BJ (cell line): ENCODE measurements around the gene GLCCI1. TPM values are rescaled to one million over a fixed set of nuclear protein-coding genes. Genes with fewer than 3 reads are reported as not detected.

ENCODE experiments used
- CTCF ChIA-PET: fragments of 350-600 bp; formaldehyde crosslinking; extraction: SDS; loops from one replicate; lab custom pipeline; 2021; ENCODE audit warnings: antibody characterized with exemption, inconsistent platforms; lab: Yijun Ruan, JAX
- POLR2A ChIA-PET: fragments of 300-600 bp; sonication (Branson Sonifier 250); formaldehyde crosslinking; extraction: SDS; loops from one replicate; lab custom pipeline; 2021; ENCODE audit warnings: antibody characterized with exemption; lab: Charles Lee
- DNase-seq: peaks from one replicate; pipeline ENCODE4 v3.0.0-alpha.2; 2011; ENCODE audit warnings: low read depth
- H3K27me3 ChIP-seq: 2 replicates; pipeline ENCODE4 v1.6.0; 2011; ENCODE audit warnings: low read length; ENCODE audit not compliant: control insufficient read depth, insufficient read depth
- H3K36me3 ChIP-seq: 2 replicates; pipeline ENCODE4 v1.5.1; 2011; ENCODE audit warnings: low read length; ENCODE audit not compliant: control insufficient read depth, insufficient read depth
- H3K4me3 ChIP-seq: 2 replicates; pipeline ENCODE4 v1.5.1; 2011; ENCODE audit warnings: low read depth, mild to moderate bottlenecking, control low read depth, low read length
- polyA plus RNA-seq: library from polyadenylated mRNA; depleted of rRNA; stranded (reverse); fragments of >200 nt; gene quantifications from 2 replicates; pipeline ENCODE4 v1.2.3, GENCODE V29; 2011
- TF ChIP-seq, protein P1 (sequence below): IDR thresholded peaks from 2 replicates; pipeline ENCODE4 v1.5.1; 2011; ENCODE audit warnings: low read depth, mild to moderate bottlenecking, control low read depth, inconsistent platforms, low read length, moderate library complexity; ENCODE audit not compliant: insufficient read depth

Gene GLCCI1
- polyA plus RNA-seq, 1 experiment, result 11.2 TPM

DNA sequence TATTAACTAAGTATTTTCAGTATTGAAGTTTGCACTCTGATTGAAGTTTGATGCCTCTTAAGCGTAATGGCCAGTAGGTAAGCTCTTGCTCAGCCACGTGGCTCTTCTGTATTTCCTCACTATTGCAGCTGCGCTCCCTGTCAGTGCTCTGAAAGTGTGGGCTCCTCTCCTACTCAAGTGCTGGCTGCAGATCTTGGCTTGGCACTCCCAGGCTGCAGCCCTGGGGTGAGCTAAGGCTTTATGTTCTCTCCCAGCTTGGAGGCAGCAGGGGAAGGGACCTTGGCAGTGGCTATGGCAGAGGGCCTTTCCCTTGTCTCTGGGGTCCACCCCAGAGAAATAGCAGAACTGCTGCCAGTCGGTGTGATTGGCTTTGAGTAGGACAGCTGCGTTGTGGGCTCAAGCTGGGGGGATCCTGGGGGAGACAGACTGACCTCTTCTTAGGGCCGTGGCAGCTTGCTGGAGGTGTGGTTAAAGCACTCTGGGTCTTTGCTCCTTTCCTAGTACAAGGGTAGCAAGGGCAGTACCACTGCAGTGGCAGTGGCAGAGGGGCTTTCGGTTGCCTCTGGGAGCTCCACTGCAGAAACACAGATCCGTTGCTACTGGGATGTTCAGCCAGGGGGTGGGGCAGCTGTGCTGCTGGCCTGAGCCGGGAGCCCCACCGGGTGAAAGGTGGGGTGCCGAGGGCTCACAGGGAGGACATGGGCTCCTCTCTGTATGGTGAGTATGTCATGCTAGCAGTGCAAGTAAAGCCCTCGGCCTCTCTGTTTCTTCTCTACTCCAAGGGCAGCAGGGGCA is 100.5 kb downstream of the GLCCI1 start:
- no peak overlapping the region for H3K4me3 ChIP-seq
- DNase-seq, result no peak
- no peaks in the 10 kb centered on the region for H3K27me3 ChIP-seq
- ChIA-PET POLR2A (no interaction called here), CTCF (no interaction called here)
- TF ChIP-seq, protein P1, sequence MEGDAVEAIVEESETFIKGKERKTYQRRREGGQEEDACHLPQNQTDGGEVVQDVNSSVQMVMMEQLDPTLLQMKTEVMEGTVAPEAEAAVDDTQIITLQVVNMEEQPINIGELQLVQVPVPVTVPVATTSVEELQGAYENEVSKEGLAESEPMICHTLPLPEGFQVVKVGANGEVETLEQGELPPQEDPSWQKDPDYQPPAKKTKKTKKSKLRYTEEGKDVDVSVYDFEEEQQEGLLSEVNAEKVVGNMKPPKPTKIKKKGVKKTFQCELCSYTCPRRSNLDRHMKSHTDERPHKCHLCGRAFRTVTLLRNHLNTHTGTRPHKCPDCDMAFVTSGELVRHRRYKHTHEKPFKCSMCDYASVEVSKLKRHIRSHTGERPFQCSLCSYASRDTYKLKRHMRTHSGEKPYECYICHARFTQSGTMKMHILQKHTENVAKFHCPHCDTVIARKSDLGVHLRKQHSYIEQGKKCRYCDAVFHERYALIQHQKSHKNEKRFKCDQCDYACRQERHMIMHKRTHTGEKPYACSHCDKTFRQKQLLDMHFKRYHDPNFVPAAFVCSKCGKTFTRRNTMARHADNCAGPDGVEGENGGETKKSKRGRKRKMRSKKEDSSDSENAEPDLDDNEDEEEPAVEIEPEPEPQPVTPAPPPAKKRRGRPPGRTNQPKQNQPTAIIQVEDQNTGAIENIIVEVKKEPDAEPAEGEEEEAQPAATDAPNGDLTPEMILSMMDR, result no peak
- H3K36me3 ChIP-seq, result 0 out of 2 replicates have a peak, but pooled peaks cover 1% of the 10 kb centered on the region

DNA sequence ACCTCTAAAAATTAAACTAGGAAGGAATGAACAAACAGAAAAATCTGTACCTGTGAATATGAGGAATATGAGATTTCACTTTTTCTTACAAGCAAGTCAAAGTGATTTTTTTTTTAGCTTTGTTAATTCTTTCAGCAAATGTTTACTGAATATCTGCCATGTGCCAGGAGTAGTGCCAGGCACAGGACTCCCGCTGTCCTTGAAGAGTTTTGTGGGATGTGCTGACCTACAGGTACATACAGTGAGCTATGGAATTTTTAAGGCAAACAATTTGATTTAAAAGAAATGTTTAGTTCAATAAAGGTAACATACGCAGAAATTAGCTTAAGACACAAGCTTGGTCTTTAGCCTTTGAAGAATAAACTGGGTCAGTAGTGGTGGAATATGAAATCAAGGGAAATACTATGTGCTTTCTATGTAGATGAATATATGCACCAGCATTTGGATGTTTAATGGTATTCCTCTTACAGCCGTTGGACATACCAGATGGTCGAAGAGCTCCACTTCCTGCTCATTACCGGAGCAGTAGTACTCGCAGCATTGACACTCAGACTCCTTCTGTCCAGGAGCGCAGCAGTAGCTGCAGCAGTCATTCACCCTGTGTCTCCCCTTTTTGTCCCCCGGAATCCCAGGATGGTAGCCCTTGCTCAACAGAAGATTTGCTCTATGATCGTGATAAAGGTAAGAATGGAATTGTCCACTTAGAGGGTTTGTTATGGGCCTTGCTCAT is 102.0 kb downstream of the GLCCI1 start:
- no peaks in the 10 kb centered on the region for H3K27me3 ChIP-seq
- TF ChIP-seq, protein P1, result no peak
- POLR2A ChIA-PET, result interaction anchor here (0.7 kb wide), 1 partner anchor 307 kb away, joined by 4 read pairs; no protein-coding TSS in a partner anchor
- H3K4me3 ChIP-seq, result no peak overlapping the region
- H3K36me3 ChIP-seq, result 0 out of 2 replicates have a peak, but pooled peaks cover 1% of the 10 kb centered on the region
- CTCF ChIA-PET, result no interaction called here
- DNase-seq, result no peak

DNA sequence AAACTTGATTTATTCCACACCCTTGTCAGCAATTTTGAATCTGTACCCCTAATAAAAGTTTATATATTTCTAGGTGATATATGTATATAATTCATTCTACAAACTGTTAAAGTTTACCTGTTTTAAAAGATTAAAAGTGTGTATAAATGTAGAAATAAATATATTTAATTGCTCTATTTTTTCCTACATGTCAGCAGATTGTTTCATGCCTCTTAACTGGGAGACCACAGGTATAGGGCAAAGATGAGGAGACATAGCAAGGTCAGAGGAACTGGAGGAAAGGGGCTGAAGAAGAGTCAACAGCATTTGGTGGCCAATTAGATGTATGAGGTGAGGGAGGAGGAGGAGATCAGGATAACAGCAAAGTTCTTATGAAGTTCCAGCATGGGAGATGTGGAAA is 109.8 kb downstream of the GLCCI1 start:
- H3K4me3 ChIP-seq, result no peak overlapping the region
- TF ChIP-seq, protein P1, result no peak
- no peaks in the 10 kb centered on the region for H3K27me3 ChIP-seq
- no peaks in the 10 kb centered on the region for H3K36me3 ChIP-seq
- no peak for DNase-seq
- POLR2A ChIA-PET, result no interaction called here
- CTCF ChIA-PET, result no interaction called here

DNA sequence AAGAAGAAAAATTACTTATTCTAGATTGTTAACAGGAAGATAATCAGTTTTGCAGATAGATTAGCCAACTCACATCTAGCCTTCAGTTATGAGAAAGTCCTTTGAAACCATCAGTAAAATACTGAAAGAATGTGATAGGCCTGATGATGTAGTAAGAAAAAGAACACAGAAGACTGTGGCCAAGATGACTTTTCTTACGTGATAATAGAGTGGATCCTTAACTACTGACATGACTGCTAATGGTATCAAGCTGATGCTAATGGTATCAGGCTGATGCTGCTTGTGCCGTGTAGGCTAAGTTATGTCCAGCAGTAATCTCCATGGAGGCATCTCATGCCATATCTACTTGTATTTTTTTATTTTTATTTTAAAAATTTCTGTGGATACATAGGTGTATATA is 114.2 kb downstream of the GLCCI1 start:
- DNase-seq, result no peak
- CTCF ChIA-PET, result no interaction called here
- POLR2A ChIA-PET, result no interaction called here
- H3K36me3 ChIP-seq, result 0 out of 2 replicates have a peak, but pooled peaks cover 3% of the 10 kb centered on the region
- H3K4me3 ChIP-seq, result no peak overlapping the region
- no peaks in the 10 kb centered on the region for H3K27me3 ChIP-seq
- TF ChIP-seq, protein P1, result no peak

DNA sequence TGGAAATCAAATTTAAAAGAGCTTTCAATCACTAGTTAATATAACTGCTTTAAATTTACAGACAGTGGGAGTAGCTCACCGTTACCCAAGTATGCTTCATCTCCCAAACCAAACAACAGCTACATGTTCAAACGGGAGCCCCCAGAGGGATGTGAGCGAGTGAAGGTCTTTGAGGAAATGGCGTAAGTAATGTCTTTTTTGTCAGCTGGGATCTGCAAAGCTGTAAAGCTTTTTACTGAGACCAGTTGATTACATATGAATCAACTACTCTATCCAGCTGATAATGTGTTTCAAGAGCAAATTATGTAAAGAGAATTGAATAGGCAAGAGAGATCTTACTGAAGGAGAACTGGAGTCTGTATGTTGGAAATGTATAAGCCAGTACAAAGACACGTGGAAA is 116.2 kb downstream of the GLCCI1 start:
- ChIA-PET CTCF (no interaction called here), POLR2A (no interaction called here)
- Histone ChIP-seq H3K4me3 (no peak overlapping the region), H3K36me3 (0 out of 2 replicates have a peak, but pooled peaks cover 3% of the 10 kb centered on the region), H3K27me3 (no peaks in the 10 kb centered on the region)
- TF ChIP-seq, protein P1, result no peak
- DNase-seq, result no peak
